ENCODE measurements around the gene GOSR2.
"Not testable (repeated sequence)": the region's sequence is repeated elsewhere in the genome, so short reads cannot be mapped to it uniquely, and the experiment has no call there.

GOSR2 gene

DNA sequence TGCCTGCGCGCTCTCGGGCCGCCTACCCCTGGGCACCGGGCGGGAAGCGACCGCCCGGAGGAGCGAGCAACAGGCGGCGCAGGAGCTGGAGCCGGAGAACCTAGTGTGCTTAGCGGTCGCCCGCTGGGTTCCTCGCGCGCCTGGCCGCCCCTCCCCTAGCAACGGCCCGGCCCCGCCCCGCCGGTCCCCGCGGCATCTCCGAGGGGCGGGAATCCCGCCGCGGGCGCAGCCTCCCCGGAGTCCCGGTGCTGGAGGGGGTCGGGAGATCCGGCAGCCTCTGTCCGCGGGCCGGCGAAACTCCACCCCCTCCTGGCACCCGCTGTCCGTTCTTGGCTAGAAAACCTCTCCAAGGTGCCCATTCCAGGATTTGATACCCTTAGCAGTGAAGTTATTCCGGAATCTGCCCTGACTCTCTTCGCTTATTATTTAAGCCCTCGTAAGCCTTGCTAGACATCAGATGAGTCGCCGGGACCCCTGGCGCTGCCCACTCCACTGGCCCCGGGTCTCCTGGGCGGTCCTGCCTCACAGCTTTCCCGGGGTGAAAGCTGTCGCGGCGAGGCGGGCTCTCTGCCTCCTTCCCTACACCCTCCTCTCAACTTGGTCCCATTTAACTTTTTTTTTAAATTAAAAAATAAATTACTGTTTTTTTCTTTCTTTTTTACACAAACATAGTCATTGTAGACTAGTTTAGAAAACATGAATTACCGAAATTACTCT is 56.3 kb downstream of the GOSR2 start, which contains the start of gene RPRML:
Gene RPRML (minus strand): TSS at position 107 of the 717 bp plus-strand sequence. CDS start 246 bp downstream, outside the sequence.
- DNase-seq (ENCODE audit: low spot score): peak; percentile 59
- TF ChIP-seq, protein P1, sequence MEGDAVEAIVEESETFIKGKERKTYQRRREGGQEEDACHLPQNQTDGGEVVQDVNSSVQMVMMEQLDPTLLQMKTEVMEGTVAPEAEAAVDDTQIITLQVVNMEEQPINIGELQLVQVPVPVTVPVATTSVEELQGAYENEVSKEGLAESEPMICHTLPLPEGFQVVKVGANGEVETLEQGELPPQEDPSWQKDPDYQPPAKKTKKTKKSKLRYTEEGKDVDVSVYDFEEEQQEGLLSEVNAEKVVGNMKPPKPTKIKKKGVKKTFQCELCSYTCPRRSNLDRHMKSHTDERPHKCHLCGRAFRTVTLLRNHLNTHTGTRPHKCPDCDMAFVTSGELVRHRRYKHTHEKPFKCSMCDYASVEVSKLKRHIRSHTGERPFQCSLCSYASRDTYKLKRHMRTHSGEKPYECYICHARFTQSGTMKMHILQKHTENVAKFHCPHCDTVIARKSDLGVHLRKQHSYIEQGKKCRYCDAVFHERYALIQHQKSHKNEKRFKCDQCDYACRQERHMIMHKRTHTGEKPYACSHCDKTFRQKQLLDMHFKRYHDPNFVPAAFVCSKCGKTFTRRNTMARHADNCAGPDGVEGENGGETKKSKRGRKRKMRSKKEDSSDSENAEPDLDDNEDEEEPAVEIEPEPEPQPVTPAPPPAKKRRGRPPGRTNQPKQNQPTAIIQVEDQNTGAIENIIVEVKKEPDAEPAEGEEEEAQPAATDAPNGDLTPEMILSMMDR (IDR thresholded peaks at IDR 0.05; ENCODE audit: extremely low read depth, insufficient read depth, missing control alignments): no peak
- in situ Hi-C loops (cut with MboI; ENCODE audit: low pct_unique_long_range_greater_than_20kb, low sequenced_read_pairs, unreplicated experiment): no loop called here

DNA sequence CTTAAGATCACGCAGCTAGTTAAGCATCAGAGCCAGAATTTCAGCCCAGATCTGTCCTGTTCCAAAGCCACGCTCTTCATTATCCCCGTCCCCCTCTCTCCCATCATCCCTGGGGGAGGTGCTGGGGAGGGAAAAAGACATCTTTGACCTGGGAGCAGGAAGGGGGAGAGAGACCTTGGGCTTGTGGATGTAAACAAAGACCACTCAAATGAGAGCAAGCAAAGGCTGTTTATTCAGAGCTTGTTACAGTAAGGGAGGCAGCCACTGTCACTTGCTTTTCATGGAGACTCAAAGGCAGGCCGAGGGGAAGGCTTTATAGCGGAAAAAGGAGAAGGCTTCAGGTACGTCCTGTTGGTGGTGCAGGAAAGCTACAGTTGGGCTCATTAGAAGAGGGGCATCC is 59.6 kb downstream of the GOSR2 start:
- in situ Hi-C loops (cut with MboI; ENCODE audit: low pct_unique_long_range_greater_than_20kb, low sequenced_read_pairs, unreplicated experiment): no loop called here
- TF ChIP-seq, protein P1 (IDR thresholded peaks at IDR 0.05; ENCODE audit: extremely low read depth, insufficient read depth, missing control alignments): no peak

DNA sequence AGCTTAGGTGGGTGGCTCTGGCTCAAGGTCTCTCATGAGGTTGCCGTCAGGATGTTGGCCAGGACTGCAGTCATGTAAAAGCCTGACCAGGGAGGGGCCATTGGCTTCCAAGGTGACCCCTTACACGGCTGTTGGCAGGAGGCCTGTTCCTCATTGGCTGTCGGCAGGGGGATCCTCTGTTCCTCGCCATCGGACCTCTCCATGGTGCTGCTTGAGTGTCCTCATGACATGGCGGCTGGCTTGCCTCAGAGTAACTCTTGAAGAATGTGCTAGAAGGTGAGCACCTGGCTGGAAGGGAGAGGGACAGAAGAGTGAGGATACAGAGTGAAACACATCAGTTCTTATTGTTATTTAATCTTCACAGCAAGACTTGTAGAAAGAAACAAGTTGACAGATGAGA is 60.8 kb downstream of the GOSR2 start:
- TF ChIP-seq, protein P1 (IDR thresholded peaks at IDR 0.05; ENCODE audit: extremely low read depth, insufficient read depth, missing control alignments): no peak
- DNase-seq (ENCODE audit: low spot score): no peak
- in situ Hi-C loops (cut with MboI; ENCODE audit: low pct_unique_long_range_greater_than_20kb, low sequenced_read_pairs, unreplicated experiment): no loop called here

More for the DNA sequence above, 59.6 kb downstream of the GOSR2 start:
- DNase-seq (ENCODE audit: low spot score): no peak

DNA sequence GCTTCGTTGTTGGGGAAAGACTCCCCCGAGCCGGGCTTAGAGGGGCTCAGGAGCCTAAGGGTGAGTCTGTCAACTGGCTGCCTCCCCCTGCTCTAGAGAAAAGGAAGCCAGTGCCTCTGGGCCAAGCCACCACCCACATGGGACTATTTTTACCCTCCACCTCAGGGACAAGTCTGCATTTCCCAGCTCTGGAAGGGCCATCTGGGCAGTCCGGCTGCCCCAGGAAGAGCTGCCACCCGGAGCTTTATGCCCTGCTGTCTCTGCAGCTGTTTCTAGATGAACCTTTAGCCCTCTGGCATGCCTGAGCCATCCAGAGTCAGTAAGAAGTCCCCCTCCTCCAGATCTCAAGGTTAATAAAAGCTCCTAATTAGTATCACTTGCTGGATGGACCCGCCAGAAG is 61.4 kb downstream of the GOSR2 start:
- TF ChIP-seq, protein P1 (IDR thresholded peaks at IDR 0.05; ENCODE audit: extremely low read depth, insufficient read depth, missing control alignments): no peak
- in situ Hi-C loops (cut with MboI; ENCODE audit: low pct_unique_long_range_greater_than_20kb, low sequenced_read_pairs, unreplicated experiment): no loop called here
- no peak for DNase-seq (ENCODE audit: low spot score)

DNA sequence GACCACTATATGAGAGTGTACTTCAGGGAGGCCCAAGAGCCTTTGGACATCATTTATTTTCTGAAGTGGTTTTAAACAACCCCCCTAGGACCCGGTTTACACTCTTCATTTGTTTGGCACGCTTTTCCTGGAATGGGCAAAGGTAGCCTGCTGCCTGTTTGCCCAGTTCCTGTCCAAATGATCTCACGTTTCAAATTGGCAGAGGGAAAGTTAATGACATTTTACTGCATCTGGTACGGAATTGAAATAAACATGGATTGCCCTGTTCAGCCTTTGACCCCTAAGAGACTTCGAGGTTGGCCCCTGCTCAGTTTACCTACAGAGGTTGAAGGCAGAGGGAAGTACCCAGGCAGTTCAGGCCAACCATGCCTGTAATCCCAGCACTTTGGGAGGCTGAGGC is 61.9 kb downstream of the GOSR2 start:
- no peak for DNase-seq (ENCODE audit: low spot score)
- TF ChIP-seq, protein P1 (IDR thresholded peaks at IDR 0.05; ENCODE audit: extremely low read depth, insufficient read depth, missing control alignments): no peak

DNA sequence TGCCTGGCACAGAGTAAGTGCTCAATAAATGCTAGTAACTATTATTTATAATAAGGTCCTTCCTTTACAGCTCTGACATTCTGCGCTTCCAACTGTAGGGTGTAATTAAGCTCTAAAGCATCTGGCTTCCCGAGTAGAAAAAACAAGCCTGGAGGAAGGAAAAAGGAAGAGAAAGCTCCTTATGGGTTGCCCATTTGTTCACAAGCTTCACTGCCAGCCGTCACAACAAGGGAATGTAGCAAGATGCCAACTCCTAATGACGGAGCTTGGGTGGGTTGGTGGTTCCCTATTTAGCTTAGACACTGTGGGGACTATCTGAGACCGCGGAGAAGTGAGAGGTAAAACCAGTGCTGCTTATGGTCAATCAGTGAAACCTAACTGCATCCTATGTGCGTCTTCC is 63.4 kb downstream of the GOSR2 start:
- in situ Hi-C loops (cut with MboI; ENCODE audit: low pct_unique_long_range_greater_than_20kb, low sequenced_read_pairs, unreplicated experiment): no loop called here
- TF ChIP-seq, protein P1 (IDR thresholded peaks at IDR 0.05; ENCODE audit: extremely low read depth, insufficient read depth, missing control alignments): no peak
- DNase-seq (ENCODE audit: low spot score): no peak

More for the DNA sequence above, 61.9 kb downstream of the GOSR2 start:
- in situ Hi-C loops (cut with MboI; ENCODE audit: low pct_unique_long_range_greater_than_20kb, low sequenced_read_pairs, unreplicated experiment): no loop called here

DNA sequence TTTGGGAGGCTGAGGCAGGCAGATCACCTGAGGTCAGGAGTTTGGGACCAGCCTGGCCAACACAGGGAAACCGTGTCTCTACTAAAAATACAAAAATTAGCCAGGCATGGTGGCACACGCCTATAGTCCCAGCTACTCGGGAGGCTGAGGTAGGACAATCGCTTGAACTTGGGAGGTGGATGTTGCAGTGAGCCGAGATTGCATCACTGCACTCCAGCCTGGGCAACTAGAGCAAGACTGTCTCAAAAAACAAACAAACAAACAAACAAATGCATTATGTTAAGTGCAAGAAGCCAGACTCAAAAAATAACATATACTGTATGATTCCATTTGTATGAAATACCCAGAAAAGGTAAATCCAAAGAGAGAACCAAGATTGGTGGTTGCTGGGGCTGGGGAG is 65.0 kb downstream of the GOSR2 start:
- in situ Hi-C loops (cut with MboI; ENCODE audit: low pct_unique_long_range_greater_than_20kb, low sequenced_read_pairs, unreplicated experiment); DNase-seq (ENCODE audit: low spot score): not testable (repeated sequence)

Measured in GM13977 (cell line).